SK-N-SH treated with all-trans-retinoic acid at 6 μM for 48 hours (cell line): ENCODE results near the gene KRTAP13-1.

Experiments
- ATAC-seq: fragments of 200-7000 bp; cut with Tn5 transposase; 3 replicates; pipeline ENCODE4 v1.9.1; 2020; ENCODE audit warnings: mild to moderate bottlenecking, moderate library complexity
- ARNTL ChIP-seq: fragments of 450-650 bp; formaldehyde crosslinking; IDR thresholded peaks from 2 replicates; pipeline ENCODE4 v1.5.0; 2020; ENCODE audit warnings: low read depth, mild to moderate bottlenecking, moderate library complexity, borderline replicate concordance
- BACH2 ChIP-seq: fragments of 250-450 bp; sonication (Bioruptor Pico); IDR thresholded peaks from 2 replicates; pipeline ENCODE4 v1.9.0; 2021; ENCODE audit warnings: mild to moderate bottlenecking, borderline replicate concordance
- CREB5 ChIP-seq: fragments of 250-450 bp; sonication (Bioruptor Pico); IDR thresholded peaks from 2 replicates; pipeline ENCODE4 v1.5.1; 2020; ENCODE audit warnings: low read depth, mild to moderate bottlenecking, moderate library complexity
- CSDC2 ChIP-seq: fragments of 250-450 bp; sonication (Bioruptor Pico); IDR thresholded peaks from 2 replicates; pipeline ENCODE4 v1.5.0; 2020; ENCODE audit warnings: mild to moderate bottlenecking, moderate library complexity
- CSRNP3 ChIP-seq: fragments of 250-450 bp; sonication (Bioruptor Pico); IDR thresholded peaks from 2 replicates; pipeline ENCODE4 v1.5.1; 2021; ENCODE audit warnings: mild to moderate bottlenecking, moderate library complexity
- GLIS3 ChIP-seq: fragments of 250-450 bp; sonication (Bioruptor Pico); IDR thresholded peaks from 2 replicates; pipeline ENCODE4 v1.5.0; 2020; ENCODE audit warnings: mild to moderate bottlenecking, moderate library complexity
- ISL1 ChIP-seq: fragments of 250-450 bp; sonication (Bioruptor Pico); IDR thresholded peaks from 2 replicates; pipeline ENCODE4 v2.1.2; 2022; ENCODE audit warnings: mild to moderate bottlenecking, moderate library complexity
- OSR1 ChIP-seq: fragments of 250-450 bp; sonication (Bioruptor Pico); IDR thresholded peaks from 2 replicates; pipeline ENCODE4 v1.8.0; 2022; ENCODE audit warnings: moderate library complexity, mild to moderate bottlenecking, inconsistent platforms
- PATZ1 ChIP-seq: fragments of 250-450 bp; sonication (Bioruptor Pico); IDR thresholded peaks from 2 replicates; pipeline ENCODE4 v1.8.0; 2020; ENCODE audit warnings: mild to moderate bottlenecking, moderate library complexity, borderline replicate concordance
- POU6F1 ChIP-seq: fragments of 250-450 bp; sonication (Bioruptor Pico); IDR thresholded peaks from 2 replicates; pipeline ENCODE4 v1.8.0; 2021; ENCODE audit warnings: low read depth, mild to moderate bottlenecking, moderate library complexity, borderline replicate concordance
- PPARA ChIP-seq: fragments of 250-450 bp; sonication (Bioruptor Pico); IDR thresholded peaks from 2 replicates; pipeline ENCODE4 v1.5.0; 2020; ENCODE audit warnings: mild to moderate bottlenecking, borderline replicate concordance
- SNAI2 ChIP-seq: fragments of 250-450 bp; sonication (Bioruptor Pico); IDR thresholded peaks from 2 replicates; pipeline ENCODE4 v1.5.0; 2020; ENCODE audit warnings: mild to moderate bottlenecking, moderate library complexity
- TCF4 ChIP-seq: fragments of 250-450 bp; sonication (Bioruptor Pico); IDR thresholded peaks from 2 replicates; pipeline ENCODE4 v1.8.0; 2021; ENCODE audit warnings: mild to moderate bottlenecking, moderate library complexity, borderline replicate concordance
- TOX ChIP-seq: fragments of 250-450 bp; sonication (Bioruptor Pico); IDR thresholded peaks from 2 replicates; pipeline ENCODE4 v1.8.0; 2021; ENCODE audit warnings: mild to moderate bottlenecking, moderate library complexity, borderline replicate concordance
- TSHZ2 ChIP-seq: fragments of 250-450 bp; sonication (Bioruptor Pico); IDR thresholded peaks from 2 replicates; pipeline ENCODE4 v1.5.0; 2020; ENCODE audit warnings: mild to moderate bottlenecking, moderate library complexity
- ZC3H10 ChIP-seq: fragments of 250-450 bp; sonication (Bioruptor Pico); IDR thresholded peaks from 2 replicates; pipeline ENCODE4 v1.5.1; 2021; ENCODE audit warnings: mild to moderate bottlenecking, moderate library complexity
- ZFP3 ChIP-seq: fragments of 250-450 bp; sonication (Bioruptor Pico); IDR thresholded peaks from 2 replicates; pipeline ENCODE4 v1.5.0; 2020; ENCODE audit warnings: mild to moderate bottlenecking, moderate library complexity
- ZFP30 ChIP-seq: fragments of 450-650 bp; formaldehyde crosslinking; IDR thresholded peaks from 2 replicates; pipeline ENCODE4 v1.5.0; 2022; ENCODE audit warnings: mild to moderate bottlenecking, moderate library complexity
- ZNF565 ChIP-seq: fragments of 450-650 bp; formaldehyde crosslinking; conservative IDR thresholded peaks from 2 replicates; pipeline ENCODE4 v1.5.0; 2020; ENCODE audit warnings: low read depth, mild to moderate bottlenecking, moderate library complexity
- ZNF70 ChIP-seq: fragments of 450-650 bp; formaldehyde crosslinking; IDR thresholded peaks from 2 replicates; pipeline ENCODE4 v1.5.0; 2020; ENCODE audit warnings: mild to moderate bottlenecking, moderate library complexity
- ZNF8 ChIP-seq: fragments of 450-650 bp; formaldehyde crosslinking; IDR thresholded peaks from 2 replicates; pipeline ENCODE4 v1.5.0; 2020; ENCODE audit warnings: mild to moderate bottlenecking, moderate library complexity

KRTAP13-1 gene

GRCh38 chr21:30437010-30437565, 41.3 kb downstream of the KRTAP13-1 start:
- ATAC-seq = no peak
- TF ChIP-seq ZNF565 (CRISPR knock-in tag) (no peak), OSR1 (CRISPR knock-in tag) (no peak), ARNTL (no peak), PPARA (CRISPR knock-in tag) (no peak), ZNF70 (CRISPR knock-in tag) (no peak), ZNF8 (CRISPR knock-in tag) (no peak), TSHZ2 (CRISPR knock-in tag) (no peak), POU6F1 (CRISPR knock-in tag) (no peak), TOX (CRISPR knock-in tag) (no peak), BACH2 (no peak), ZFP3 (CRISPR knock-in tag) (no peak), ZFP30 (no peak), TCF4 (no peak), CSDC2 (no peak), ISL1 (CRISPR knock-in tag) (no peak), CREB5 (CRISPR knock-in tag) (no peak)
- TF ChIP-seq, all 23 proteins: peak for 0

- no peak for ATAC-seq
- no peak for TF ChIP-seq CSDC2
- TF ChIP-seq GLIS3 (CRISPR knock-in tag) = no peak
- TF ChIP-seq TSHZ2 (CRISPR knock-in tag) = no peak
- TF ChIP-seq PPARA (CRISPR knock-in tag) = no peak
- no peak for TF ChIP-seq BACH2
- no peak for TF ChIP-seq ZNF8 (CRISPR knock-in tag)
- no peak for TF ChIP-seq ZNF565 (CRISPR knock-in tag)
- TF ChIP-seq TCF4 = no peak
- no peak for TF ChIP-seq CREB5 (CRISPR knock-in tag)
- no peak for TF ChIP-seq ZNF70 (CRISPR knock-in tag)
- TF ChIP-seq ARNTL = no peak
- no peak for TF ChIP-seq POU6F1 (CRISPR knock-in tag)
- no peak for TF ChIP-seq TOX (CRISPR knock-in tag)
- no peak for TF ChIP-seq PATZ1 (CRISPR knock-in tag)
- no peak for TF ChIP-seq ZFP3 (CRISPR knock-in tag)
- TF ChIP-seq ZC3H10 = no peak
- TF ChIP-seq SNAI2 = no peak
- no peak for TF ChIP-seq CSRNP3 (CRISPR knock-in tag)
These were observed 44.1 kb downstream of the KRTAP13-1 start, which contains the start of gene KRTAP15-1 for GRCh38 chr21:30439975-30440374. TSS of gene KRTAP15-1 (plus strand) at chr21:30440275. CDS start at chr21:30440328, 53 bp downstream.
